Colon (tissue), 2 donors: Measurements from ENCODE around the gene SERTAD1.
A peak's percentile ranks its signal among the peaks of the same experiment; 100 is the strongest.
"Not testable (repeated sequence)": the region's sequence is repeated elsewhere in the genome, so short reads cannot be mapped to it uniquely, and the experiment has no call there.

ENCODE experiments used
- FAIRE-seq: peaks from 2 replicates; lab custom pipeline; 2012; peaks lifted over from hg19 to GRCh38; lab: Jason Lieb, UNC
- donor health status: control.
- donor health status: control.

Gene SERTAD1, protein sequence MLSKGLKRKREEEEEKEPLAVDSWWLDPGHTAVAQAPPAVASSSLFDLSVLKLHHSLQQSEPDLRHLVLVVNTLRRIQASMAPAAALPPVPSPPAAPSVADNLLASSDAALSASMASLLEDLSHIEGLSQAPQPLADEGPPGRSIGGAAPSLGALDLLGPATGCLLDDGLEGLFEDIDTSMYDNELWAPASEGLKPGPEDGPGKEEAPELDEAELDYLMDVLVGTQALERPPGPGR

GRCh38 chr19:40425450-40426287, at the start of gene SERTAD1:
SERTAD1 (minus strand) TSS chr19:40425992; CDS start chr19:40423546, 2,446 bp downstream.
- peak; percentile 21 for FAIRE-seq

- FAIRE-seq: no peak
Measured at GRCh38 chr19:40474737-40475136, 48.9 kb upstream of the SERTAD1 start.

GRCh38 chr19:40472516-40472915, 46.7 kb upstream of the SERTAD1 start:
- no peak for FAIRE-seq

DNA sequence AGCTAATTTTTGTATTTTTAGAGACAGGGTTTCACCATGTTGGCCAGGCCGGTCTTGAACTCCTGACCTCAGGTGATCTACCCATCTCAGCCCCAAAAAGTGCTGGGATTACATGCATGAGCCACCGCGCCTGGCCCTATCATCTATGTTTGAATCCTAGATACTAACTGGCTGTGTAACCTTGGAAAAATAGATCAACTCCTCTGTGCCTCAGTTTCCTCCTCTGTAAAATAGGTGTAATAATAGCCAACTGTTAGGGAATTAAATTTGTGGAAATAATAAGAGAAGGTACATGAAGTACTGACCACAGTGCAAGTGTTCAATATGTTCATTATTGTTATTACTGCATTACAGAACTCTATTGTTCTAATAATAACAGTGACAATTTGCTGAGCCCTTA, 45.3 kb upstream of the SERTAD1 start:
- FAIRE-seq: no peak

DNA sequence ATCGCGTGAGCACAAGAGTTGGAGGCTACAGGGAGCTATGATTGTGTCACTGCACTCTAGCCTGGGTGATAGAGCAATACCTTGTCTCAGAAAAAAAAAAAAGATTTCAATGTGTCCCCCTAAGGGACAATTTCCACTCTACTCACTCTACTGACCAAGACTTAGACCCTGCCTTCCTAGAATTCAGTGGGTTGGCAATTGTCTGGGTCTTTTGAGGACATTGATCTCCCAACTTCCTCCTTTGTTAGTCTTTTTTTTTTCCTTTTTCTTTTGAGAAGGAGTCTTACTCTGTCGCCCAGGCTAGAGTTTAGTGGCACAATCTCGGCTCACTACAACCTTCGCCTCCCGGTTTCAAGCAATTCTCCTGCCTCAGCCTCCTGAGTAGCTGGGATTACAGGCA, 43.2 kb upstream of the SERTAD1 start:
- no peak for FAIRE-seq

- no peak for FAIRE-seq
Measured at GRCh38 chr19:40466985-40467734, 41.4 kb upstream of the SERTAD1 start, which contains the start of gene SPTBN4. SPTBN4 (plus strand) TSS chr19:40467001; CDS start chr19:40472622, 5,621 bp downstream.

DNA sequence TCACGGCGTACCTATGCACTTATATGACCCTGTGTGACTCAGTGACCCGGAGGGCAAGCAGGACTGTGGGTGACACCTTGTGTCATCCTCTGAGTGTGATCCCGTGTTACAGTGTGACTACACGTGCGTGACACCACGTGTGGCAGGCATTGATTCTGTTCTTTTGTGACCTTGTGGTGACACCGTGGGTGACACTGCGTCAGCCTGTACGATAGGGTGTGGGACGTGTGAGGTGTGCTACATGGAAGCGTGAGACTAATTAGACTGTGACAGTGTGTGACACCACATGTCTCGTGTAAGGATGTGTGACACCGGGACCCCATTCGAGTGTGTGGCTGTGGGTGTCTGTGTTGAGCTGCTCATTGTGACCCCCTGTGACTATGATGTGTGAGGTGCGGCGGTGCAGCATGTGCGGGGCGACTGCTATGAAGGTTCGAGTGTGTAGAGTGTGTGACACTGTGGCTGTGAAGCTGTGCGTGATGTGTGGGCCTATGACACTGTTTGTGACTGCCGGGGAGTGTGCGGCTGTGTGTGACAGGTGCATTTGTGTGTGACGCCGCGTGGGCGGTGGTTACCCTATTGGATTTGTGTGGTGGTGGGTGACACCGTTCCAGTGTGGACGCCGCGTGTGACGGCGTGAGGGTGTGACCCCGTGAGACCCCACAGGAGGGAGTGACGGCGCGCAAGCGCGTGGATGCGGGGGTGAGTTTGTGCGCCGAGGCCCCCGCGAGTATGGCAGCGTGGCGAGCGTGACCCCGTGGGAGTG, 40.6 kb upstream of the SERTAD1 start:
- FAIRE-seq: no peak

GRCh38 chr19:40465557-40466218, 39.9 kb upstream of the SERTAD1 start, which contains the start of gene BLVRB:
BLVRB (minus strand) TSS chr19:40465745; CDS start chr19:40465688, 57 bp downstream.
- peak; percentile 33 for FAIRE-seq

GRCh38 chr19:40465025-40465556, 39.3 kb upstream of the SERTAD1 start:
- no peak for FAIRE-seq

DNA sequence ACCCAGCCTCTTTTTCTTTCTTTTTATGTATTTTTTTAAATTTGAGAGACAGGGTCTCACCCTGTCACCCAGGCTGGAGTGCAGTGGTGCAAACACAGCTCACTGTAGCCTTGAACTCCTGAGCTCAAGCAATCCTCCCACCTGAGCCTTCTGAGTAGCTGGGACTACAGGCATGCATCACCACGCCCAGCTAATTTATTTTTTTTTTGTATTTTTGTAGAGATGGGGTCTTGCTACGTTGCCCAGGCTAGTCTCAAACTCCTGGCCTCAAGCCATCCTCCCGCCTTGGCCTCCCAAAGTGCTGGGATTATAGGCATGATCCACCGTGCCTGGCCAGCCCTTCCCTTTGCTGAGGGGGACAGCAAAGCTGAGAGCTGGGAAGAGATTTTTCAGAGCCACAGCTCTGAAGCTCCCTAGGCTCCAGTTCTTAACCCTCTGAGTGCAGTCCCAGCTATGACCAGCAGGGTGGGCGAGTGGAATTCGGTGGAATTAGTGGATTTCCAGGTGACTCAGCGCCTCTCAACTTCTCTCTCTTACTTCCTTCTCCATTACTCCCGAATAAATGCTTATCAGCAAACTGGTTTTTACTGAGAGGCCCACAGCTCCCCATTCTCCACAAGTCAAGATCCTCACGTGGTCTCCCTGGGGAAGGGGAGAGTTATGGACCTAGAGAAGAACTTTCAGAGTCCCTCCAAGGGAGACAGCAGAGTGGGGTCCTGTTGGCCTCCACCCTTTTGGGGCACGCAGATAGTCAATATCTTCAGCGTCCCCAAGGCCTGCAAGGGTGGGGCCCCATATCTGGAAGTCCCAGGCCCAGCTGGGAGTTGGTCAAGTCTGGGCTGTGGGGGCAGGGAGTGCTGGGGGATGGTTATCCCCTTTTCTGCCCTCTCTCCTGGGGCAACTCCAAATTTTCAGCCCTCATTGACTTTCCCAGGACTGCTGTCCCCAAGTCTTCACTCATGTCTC, 38.5 kb upstream of the SERTAD1 start:
- FAIRE-seq: no peak

- not testable (repeated sequence) for FAIRE-seq
Measured at GRCh38 chr19:40463587-40464037, 37.8 kb upstream of the SERTAD1 start.

- FAIRE-seq: no peak
Measured at GRCh38 chr19:40461669-40462221, 36.0 kb upstream of the SERTAD1 start.

DNA sequence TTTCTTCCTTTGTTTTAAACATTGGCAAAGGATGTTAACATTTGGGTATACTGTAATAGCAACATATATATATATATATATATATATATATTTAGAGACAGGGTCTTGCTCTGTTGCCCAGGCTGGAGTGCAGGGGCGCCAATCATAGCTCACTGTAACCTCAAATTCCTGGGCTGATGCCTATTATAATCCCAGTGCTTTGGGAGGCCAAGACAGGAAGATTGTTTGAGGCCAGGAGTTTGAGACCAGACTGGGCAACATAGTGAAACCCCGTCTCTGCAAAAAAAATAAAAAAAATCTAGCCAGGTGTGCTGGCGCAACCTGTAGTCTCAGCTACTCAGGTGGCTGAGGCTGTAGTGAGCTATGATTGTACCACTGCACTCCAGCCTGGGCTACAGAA, 34.4 kb upstream of the SERTAD1 start:
- no peak for FAIRE-seq

DNA sequence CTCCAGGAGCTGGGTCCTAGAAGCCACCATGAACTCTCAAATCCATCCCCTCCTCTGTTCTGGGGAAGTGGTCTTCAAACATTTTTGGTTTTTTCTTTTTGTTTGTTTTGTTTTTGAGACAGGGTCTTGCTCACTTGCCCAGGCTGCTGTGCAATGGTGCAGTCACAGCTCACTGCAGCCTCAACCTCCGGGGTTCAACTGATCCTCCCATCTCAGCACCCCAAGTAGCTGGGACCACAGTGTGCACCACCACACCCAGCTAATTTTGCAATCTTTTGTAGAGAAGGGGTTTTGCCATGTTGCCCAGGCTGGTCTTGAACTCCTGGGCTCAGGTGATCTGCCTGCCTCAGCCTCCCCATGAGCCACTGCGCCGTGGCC, 32.8 kb upstream of the SERTAD1 start:
- no peak for FAIRE-seq

DNA sequence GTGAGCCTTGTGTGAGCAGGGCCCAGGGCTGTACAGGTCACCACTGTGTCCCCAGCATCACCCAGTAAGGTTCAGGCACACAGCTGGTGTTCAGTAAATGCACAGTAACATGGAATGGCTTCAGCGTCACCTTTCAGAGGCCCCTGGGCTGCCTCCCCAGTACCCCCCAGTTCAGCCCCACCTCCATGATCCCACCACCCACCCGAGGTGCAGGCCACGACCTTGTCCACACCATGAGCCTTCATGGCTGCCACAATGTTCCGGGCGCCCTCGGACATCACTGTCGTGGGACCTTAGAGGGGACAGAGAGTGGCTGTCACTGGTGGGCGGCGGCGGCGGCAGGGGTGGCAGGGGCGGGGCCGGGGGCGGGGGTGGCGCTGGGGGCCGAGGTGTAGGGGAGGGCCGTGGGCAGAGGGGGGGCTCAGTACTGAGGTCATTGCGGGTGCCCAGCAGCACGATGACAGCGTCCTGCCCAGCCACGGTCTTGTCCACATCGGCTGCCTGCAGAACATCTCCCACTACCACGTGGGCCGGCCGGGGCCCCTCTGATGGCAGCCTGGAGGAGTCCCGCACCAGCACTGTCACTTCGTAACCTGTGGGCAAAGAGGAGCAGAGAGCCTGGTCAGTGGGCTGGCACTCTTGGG, 32.3 kb upstream of the SERTAD1 start:
- FAIRE-seq: no peak

DNA sequence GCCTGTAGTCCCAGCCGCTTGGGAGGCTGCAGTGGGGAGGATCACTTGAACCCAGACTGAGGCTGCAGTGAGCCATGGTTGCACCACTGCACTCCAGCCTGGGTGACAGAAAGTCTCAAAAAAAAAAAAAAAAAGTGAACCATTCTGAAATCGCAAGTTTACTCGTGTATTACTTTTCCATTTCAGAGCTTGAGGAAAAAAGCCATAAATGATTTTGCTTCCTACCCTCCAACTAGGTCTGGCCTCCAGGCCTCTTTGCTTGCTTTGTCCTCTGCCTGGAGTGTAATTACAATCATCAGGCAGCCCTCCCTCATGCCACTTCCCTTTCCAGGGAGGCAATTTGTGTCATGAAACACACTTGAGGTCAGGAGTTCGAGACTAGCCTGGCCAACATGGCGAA, 31.3 kb upstream of the SERTAD1 start:
- no peak for FAIRE-seq

GRCh38 chr19:40453943-40454342, 28.2 kb upstream of the SERTAD1 start:
- FAIRE-seq: not testable (repeated sequence)

DNA sequence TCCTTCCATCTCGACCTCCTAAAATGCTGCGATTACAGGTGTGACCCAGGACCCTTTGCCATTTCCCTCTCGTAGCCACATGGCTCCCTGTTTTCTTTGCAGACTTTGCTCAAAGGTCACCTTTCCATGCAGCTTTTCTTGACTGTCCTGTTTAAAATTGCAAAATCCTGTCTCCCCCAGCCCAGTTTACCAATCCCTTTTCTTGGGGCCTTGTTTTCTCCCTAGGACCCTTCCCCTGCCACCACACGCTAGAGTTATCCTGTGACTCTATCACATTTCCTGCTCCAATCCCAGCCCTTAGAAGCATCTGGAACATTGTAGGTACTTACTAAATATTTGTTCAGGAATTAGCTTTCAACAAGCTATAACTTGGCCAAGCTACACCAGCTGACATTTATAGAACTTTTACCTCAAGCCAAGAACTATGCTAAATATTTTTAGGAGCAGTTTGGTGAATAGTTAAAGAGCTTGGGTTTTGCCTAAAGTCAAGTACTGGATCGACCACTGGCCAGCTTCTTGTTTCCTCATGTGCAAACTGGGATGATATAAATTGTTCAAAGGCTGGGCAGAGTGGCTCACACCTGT, 27.5 kb upstream of the SERTAD1 start:
- FAIRE-seq: no peak
